ENCODE data around the gene CAPZA2. TPM values are rescaled to one million over a fixed set of nuclear protein-coding genes. Genes with fewer than 3 reads are reported as not detected.

Gene CAPZA2
- total and polyA plus RNA-seq, 4 donors, result 157 to 214 (median 188) TPM

- 78% methylated on average over 5 of the region's 8 CpGs for WGBS (ENCODE audit: insufficient coverage)
- no peaks in the 10 kb centered on the region for H3K36me3 ChIP-seq (ENCODE audit: control insufficient read depth, insufficient read depth, low read length)
- no peak for DNase-seq (ENCODE audit: low read depth in 4 of 6, low spot score in 6 of 6)
- H3K4me1 ChIP-seq (ENCODE audit: control insufficient read depth, insufficient read depth, low read length), result no peaks in the 10 kb centered on the region
- H3K9me3 ChIP-seq (ENCODE audit: control insufficient read depth, insufficient read depth, low read length), result no peaks in the 10 kb centered on the region
- H3K27ac ChIP-seq (ENCODE audit: low read depth, low read length), result no peak overlapping the region
- no peaks in the 10 kb centered on the region for H3K27me3 ChIP-seq (ENCODE audit: control insufficient read depth, insufficient read depth, low read length)
- H3K4me3 ChIP-seq (ENCODE audit: low read depth, low read length), result no peak overlapping the region
Measured at GRCh38 chr7:116876664-116877442, 14.5 kb downstream of the CAPZA2 start.

GRCh38 chr7:116877443-116878217 is 15.2 kb downstream of the CAPZA2 start:
- Histone ChIP-seq H3K4me1 (ENCODE audit: control insufficient read depth, insufficient read depth, low read length) (no peaks in the 10 kb centered on the region), H3K9me3 (ENCODE audit: control insufficient read depth, insufficient read depth, low read length) (no peaks in the 10 kb centered on the region), H3K27ac (ENCODE audit: low read depth, low read length) (no peak overlapping the region), H3K4me3 (ENCODE audit: low read depth, low read length) (no peak overlapping the region), H3K36me3 (ENCODE audit: control insufficient read depth, insufficient read depth, low read length) (no peaks in the 10 kb centered on the region), H3K27me3 (ENCODE audit: control insufficient read depth, insufficient read depth, low read length) (no peaks in the 10 kb centered on the region)
- WGBS (ENCODE audit: insufficient coverage), result 89% methylated on average over 3 of the region's 3 CpGs
- no peak for DNase-seq (ENCODE audit: low read depth in 4 of 6, low spot score in 6 of 6)

- peaks cover 4% of the 10 kb centered on the region for H3K36me3 ChIP-seq (ENCODE audit: control insufficient read depth, insufficient read depth, low read length)
- no peak for DNase-seq (ENCODE audit: low read depth in 4 of 6, low spot score in 6 of 6)
- H3K27ac ChIP-seq (ENCODE audit: low read depth, low read length), result no peak overlapping the region
- no peak overlapping the region for H3K4me3 ChIP-seq (ENCODE audit: low read depth, low read length)
- no peaks in the 10 kb centered on the region for H3K9me3 ChIP-seq (ENCODE audit: control insufficient read depth, insufficient read depth, low read length)
- H3K4me1 ChIP-seq (ENCODE audit: control insufficient read depth, insufficient read depth, low read length), result no peaks in the 10 kb centered on the region
- WGBS (ENCODE audit: insufficient coverage), result no CpG with 5 or more reads among the region's 3 CpGs
- H3K27me3 ChIP-seq (ENCODE audit: control insufficient read depth, insufficient read depth, low read length), result no peaks in the 10 kb centered on the region
Measured at GRCh38 chr7:116884691-116885090, 22.3 kb downstream of the CAPZA2 start.

- no peaks in the 10 kb centered on the region for H3K27me3 ChIP-seq (ENCODE audit: control insufficient read depth, insufficient read depth, low read length)
- no peaks in the 10 kb centered on the region for H3K9me3 ChIP-seq (ENCODE audit: control insufficient read depth, insufficient read depth, low read length)
- no peaks in the 10 kb centered on the region for H3K4me1 ChIP-seq (ENCODE audit: control insufficient read depth, insufficient read depth, low read length)
- H3K4me3 ChIP-seq (ENCODE audit: low read depth, low read length), result no peak overlapping the region
- H3K27ac ChIP-seq (ENCODE audit: low read depth, low read length), result no peak overlapping the region
- no CpG with 5 or more reads among the region's 2 CpGs for WGBS (ENCODE audit: insufficient coverage)
- no peak for DNase-seq (ENCODE audit: low read depth in 4 of 6, low spot score in 6 of 6)
- peaks cover 4% of the 10 kb centered on the region for H3K36me3 ChIP-seq (ENCODE audit: control insufficient read depth, insufficient read depth, low read length)
Measured at GRCh38 chr7:116885724-116886123, 23.3 kb downstream of the CAPZA2 start.

GRCh38 chr7:116886543-116887156 is 24.3 kb downstream of the CAPZA2 start:
- DNase-seq (ENCODE audit: low read depth in 4 of 6, low spot score in 6 of 6), result no peak
- Histone ChIP-seq H3K4me3 (ENCODE audit: low read depth, low read length) (no peak overlapping the region), H3K9me3 (ENCODE audit: control insufficient read depth, insufficient read depth, low read length) (no peaks in the 10 kb centered on the region), H3K27ac (ENCODE audit: low read depth, low read length) (no peak overlapping the region), H3K27me3 (ENCODE audit: control insufficient read depth, insufficient read depth, low read length) (no peaks in the 10 kb centered on the region), H3K4me1 (ENCODE audit: control insufficient read depth, insufficient read depth, low read length) (no peaks in the 10 kb centered on the region), H3K36me3 (ENCODE audit: control insufficient read depth, insufficient read depth, low read length) (peaks cover 7% of the 10 kb centered on the region)

GRCh38 chr7:116888895-116889294 is 26.5 kb downstream of the CAPZA2 start:
- Histone ChIP-seq H3K36me3 (ENCODE audit: control insufficient read depth, insufficient read depth, low read length) (peaks cover 12% of the 10 kb centered on the region), H3K27ac (ENCODE audit: low read depth, low read length) (no peak overlapping the region), H3K27me3 (ENCODE audit: control insufficient read depth, insufficient read depth, low read length) (no peaks in the 10 kb centered on the region), H3K4me3 (ENCODE audit: low read depth, low read length) (no peak overlapping the region), H3K4me1 (ENCODE audit: control insufficient read depth, insufficient read depth, low read length) (no peaks in the 10 kb centered on the region), H3K9me3 (ENCODE audit: control insufficient read depth, insufficient read depth, low read length) (no peaks in the 10 kb centered on the region)
- no peak for DNase-seq (ENCODE audit: low read depth in 4 of 6, low spot score in 6 of 6)
- 20% methylated on average over 1 of the region's 3 CpGs for WGBS (ENCODE audit: insufficient coverage)

- no peaks in the 10 kb centered on the region for H3K4me1 ChIP-seq (ENCODE audit: control insufficient read depth, insufficient read depth, low read length)
- no peaks in the 10 kb centered on the region for H3K9me3 ChIP-seq (ENCODE audit: control insufficient read depth, insufficient read depth, low read length)
- H3K27ac ChIP-seq (ENCODE audit: low read depth, low read length), result no peak overlapping the region
- no peaks in the 10 kb centered on the region for H3K27me3 ChIP-seq (ENCODE audit: control insufficient read depth, insufficient read depth, low read length)
- no peak overlapping the region for H3K4me3 ChIP-seq (ENCODE audit: low read depth, low read length)
- peaks cover 9% of the 10 kb centered on the region for H3K36me3 ChIP-seq (ENCODE audit: control insufficient read depth, insufficient read depth, low read length)
- no peak for DNase-seq (ENCODE audit: low read depth in 4 of 6, low spot score in 6 of 6)
- no CpG with 5 or more reads among the region's 2 CpGs for WGBS (ENCODE audit: insufficient coverage)
Measured at GRCh38 chr7:116895849-116896248, 33.5 kb downstream of the CAPZA2 start.

GRCh38 chr7:116897661-116898060 is 35.3 kb downstream of the CAPZA2 start:
- Histone ChIP-seq H3K9me3 (ENCODE audit: control insufficient read depth, insufficient read depth, low read length) (no peaks in the 10 kb centered on the region), H3K4me1 (ENCODE audit: control insufficient read depth, insufficient read depth, low read length) (no peaks in the 10 kb centered on the region), H3K27ac (ENCODE audit: low read depth, low read length) (no peak overlapping the region), H3K36me3 (ENCODE audit: control insufficient read depth, insufficient read depth, low read length) (peaks cover 5% of the 10 kb centered on the region), H3K27me3 (ENCODE audit: control insufficient read depth, insufficient read depth, low read length) (no peaks in the 10 kb centered on the region), H3K4me3 (ENCODE audit: low read depth, low read length) (no peak overlapping the region)
- WGBS (ENCODE audit: insufficient coverage), result 43% methylated on average over 2 of the region's 4 CpGs
- peak in 1 of 6 donors; percentile 40 for DNase-seq (ENCODE audit: low read depth in 4 of 6, low spot score in 6 of 6)

GRCh38 chr7:116899308-116899707 is 36.9 kb downstream of the CAPZA2 start:
- H3K4me3 ChIP-seq (ENCODE audit: low read depth, low read length), result no peak overlapping the region
- no peak overlapping the region for H3K27ac ChIP-seq (ENCODE audit: low read depth, low read length)
- WGBS (ENCODE audit: insufficient coverage), result 100% methylated on average over 4 of the region's 4 CpGs
- DNase-seq (ENCODE audit: low read depth in 4 of 6, low spot score in 6 of 6), result no peak
- no peaks in the 10 kb centered on the region for H3K4me1 ChIP-seq (ENCODE audit: control insufficient read depth, insufficient read depth, low read length)
- H3K9me3 ChIP-seq (ENCODE audit: control insufficient read depth, insufficient read depth, low read length), result no peaks in the 10 kb centered on the region
- no peaks in the 10 kb centered on the region for H3K27me3 ChIP-seq (ENCODE audit: control insufficient read depth, insufficient read depth, low read length)
- H3K36me3 ChIP-seq (ENCODE audit: control insufficient read depth, insufficient read depth, low read length), result no peaks in the 10 kb centered on the region

Data from spinal cord (tissue), 10 donors.